ENCODE results near the gene PTTG1IP.
A peak's percentile ranks its signal among the peaks of the same experiment; 100 is the strongest.

PTTG1IP gene

GRCh38 chr21:44855572-44855971, 17.9 kb downstream of the PTTG1IP start:
- H3K4me3 ChIP-seq (ENCODE audit: low read depth in 1 of 2, low read length in 1 of 2), result no peak overlapping the region
- peaks cover 17 to 19% of the 10 kb centered on the region in 2 experiments for H3K4me1 ChIP-seq (ENCODE audit: control insufficient read depth in 1 of 2, insufficient read depth in 1 of 2, low read depth in 1 of 2, low read length in 1 of 2)
- H3K27me3 ChIP-seq, result no peaks in the 10 kb centered on the region
- peak overlapping the region; percentile 58 for H3K27ac ChIP-seq
- no peaks in the 10 kb centered on the region for H3K9me3 ChIP-seq
- peaks cover 98% of the 10 kb centered on the region for H3K36me3 ChIP-seq
- no peak for TF ChIP-seq CTCF (IDR thresholded peaks at IDR 0.05)

- Histone ChIP-seq H3K9me3 (no peaks in the 10 kb centered on the region), H3K4me3 (ENCODE audit: low read depth in 1 of 2, low read length in 1 of 2) (no peak overlapping the region), H3K36me3 (peaks cover 98% of the 10 kb centered on the region), H3K4me1 (ENCODE audit: control insufficient read depth in 1 of 2, insufficient read depth in 1 of 2, low read depth in 1 of 2, low read length in 1 of 2) (peaks cover 19 to 23% of the 10 kb centered on the region in 2 experiments), H3K27me3 (no peaks in the 10 kb centered on the region), H3K27ac (peak overlapping the region; percentile 58)
- TF ChIP-seq CTCF (IDR thresholded peaks at IDR 0.05), result no peak
These were observed 18.6 kb downstream of the PTTG1IP start for GRCh38 chr21:44854664-44855446.

GRCh38 chr21:44854391-44854663, 19.2 kb downstream of the PTTG1IP start:
- Histone ChIP-seq H3K4me3 (ENCODE audit: low read depth in 1 of 2, low read length in 1 of 2) (no peak overlapping the region), H3K27me3 (no peaks in the 10 kb centered on the region), H3K9me3 (no peaks in the 10 kb centered on the region), H3K27ac (no peak overlapping the region), H3K36me3 (peaks cover 98% of the 10 kb centered on the region), H3K4me1 (ENCODE audit: control insufficient read depth in 1 of 2, insufficient read depth in 1 of 2, low read depth in 1 of 2, low read length in 1 of 2) (peaks cover 24 to 28% of the 10 kb centered on the region in 2 experiments)
- TF ChIP-seq CTCF (IDR thresholded peaks at IDR 0.05), result no peak

GRCh38 chr21:44853601-44854390, 19.7 kb downstream of the PTTG1IP start:
- TF ChIP-seq CTCF (IDR thresholded peaks at IDR 0.05), result no peak
- no peak overlapping the region for H3K4me3 ChIP-seq (ENCODE audit: low read depth in 1 of 2, low read length in 1 of 2)
- H3K9me3 ChIP-seq, result no peaks in the 10 kb centered on the region
- peaks cover 26 to 30% of the 10 kb centered on the region in 2 experiments for H3K4me1 ChIP-seq (ENCODE audit: control insufficient read depth in 1 of 2, insufficient read depth in 1 of 2, low read depth in 1 of 2, low read length in 1 of 2)
- peaks cover 98% of the 10 kb centered on the region for H3K36me3 ChIP-seq
- H3K27me3 ChIP-seq, result no peaks in the 10 kb centered on the region
- no peak overlapping the region for H3K27ac ChIP-seq

GRCh38 chr21:44850905-44851657, 22.4 kb downstream of the PTTG1IP start:
- Histone ChIP-seq H3K27ac (no peak overlapping the region), H3K9me3 (no peaks in the 10 kb centered on the region), H3K4me3 (ENCODE audit: low read depth in 1 of 2, low read length in 1 of 2) (no peak overlapping the region), H3K27me3 (no peaks in the 10 kb centered on the region), H3K36me3 (peaks cover 75% of the 10 kb centered on the region), H3K4me1 (ENCODE audit: control insufficient read depth in 1 of 2, insufficient read depth in 1 of 2, low read depth in 1 of 2, low read length in 1 of 2) (peaks cover 37 to 39% of the 10 kb centered on the region in 2 experiments)
- no peak for TF ChIP-seq CTCF (IDR thresholded peaks at IDR 0.05)

All from neutrophil (primary cell).